Measurements from ENCODE around the gene ARFGEF3.
A peak's percentile ranks its signal among the peaks of the same experiment; 100 is the strongest.

Gene ARFGEF3

GRCh38 chr6:138371452-138371711 is 209.6 kb downstream of the ARFGEF3 start:
- Histone ChIP-seq H3K27ac (ENCODE audit: extremely low read depth, low read depth, low read length) (no peak overlapping the region), H3K9me3 (ENCODE audit: control insufficient read depth, insufficient read depth, low read depth, low read length) (no peaks in the 10 kb centered on the region), H3K36me3 (ENCODE audit: control insufficient read depth in 2 of 2, insufficient read depth in 1 of 2, low read length in 2 of 2) (no peaks in the 10 kb centered on the region), H3K4me1 (ENCODE audit: control insufficient read depth, insufficient read depth, low read length) (peaks cover 6% of the 10 kb centered on the region), H3K4me3 (ENCODE audit: low read depth, low read length) (no peak overlapping the region)
- TF ChIP-seq ZNF280C (tag by site-specific recombination; IDR thresholded peaks at IDR 0.05), result no peak
- no peak for TF ChIP-seq ZNF24 (tag by site-specific recombination; IDR thresholded peaks at IDR 0.05)
- no peak for TF ChIP-seq ZNF561 (tag by site-specific recombination; IDR thresholded peaks at IDR 0.05; ENCODE audit: borderline replicate concordance)
- no peak for TF ChIP-seq ZNF664 (tag by site-specific recombination; IDR thresholded peaks at IDR 0.05)
- TF ChIP-seq TSHZ1 (tag by site-specific recombination; IDR thresholded peaks at IDR 0.05; ENCODE audit: borderline replicate concordance), result no peak
- TF ChIP-seq ZNF629 (tag by site-specific recombination; IDR thresholded peaks at IDR 0.05), result no peak
- TF ChIP-seq ZNF768 (tag by site-specific recombination; IDR thresholded peaks at IDR 0.05), result no peak
- TF ChIP-seq ZNF223 (tag by site-specific recombination; IDR thresholded peaks at IDR 0.05), result no peak
- no peak for TF ChIP-seq SP7 (tag by site-specific recombination; IDR thresholded peaks at IDR 0.05)
- TF ChIP-seq ZXDB (tag by site-specific recombination; IDR thresholded peaks at IDR 0.05), result no peak
- ChIA-PET CTCF (interaction anchor here (0.6 to 1.2 kb wide), 4 partner anchors 28 to 427 kb away, joined by 3 read pairs; partner anchors contain the start of gene HEBP2), POLR2A (interaction anchor here (0.7 kb wide), 1 partner anchor 53 kb away, joined by 5 read pairs; no protein-coding TSS in a partner anchor)

GRCh38 chr6:138371720-138372119 is 210.0 kb downstream of the ARFGEF3 start:
- POLR2A ChIA-PET, result no interaction called here
- CTCF ChIA-PET, result interaction anchor here (0.6 to 1.1 kb wide), 5 partner anchors 22 to 427 kb away, joined by 3 read pairs; no protein-coding TSS in a partner anchor
- H3K4me3 ChIP-seq (ENCODE audit: low read depth, low read length), result no peak overlapping the region
- no peak overlapping the region for H3K27ac ChIP-seq (ENCODE audit: extremely low read depth, low read depth, low read length)
- no peaks in the 10 kb centered on the region for H3K9me3 ChIP-seq (ENCODE audit: control insufficient read depth, insufficient read depth, low read depth, low read length)
- TF ChIP-seq BCL6B (tag by site-specific recombination; IDR thresholded peaks at IDR 0.05) (no peak), ZNF10 (tag by site-specific recombination; IDR thresholded peaks at IDR 0.05) (peak; percentile 59; the same call in 1 of the 2 replicates)
- H3K4me1 ChIP-seq (ENCODE audit: control insufficient read depth, insufficient read depth, low read length), result peaks cover 6% of the 10 kb centered on the region
- H3K36me3 ChIP-seq (ENCODE audit: control insufficient read depth in 2 of 2, insufficient read depth in 1 of 2, low read length in 2 of 2), result no peaks in the 10 kb centered on the region

GRCh38 chr6:138372711-138373463 is 211.1 kb downstream of the ARFGEF3 start:
- TF ChIP-seq ZNF121 (tag by site-specific recombination; IDR thresholded peaks at IDR 0.05) (peak; percentile 71; the same call in 1 of the 2 replicates), ZNF221 (tag by site-specific recombination; IDR thresholded peaks at IDR 0.05; ENCODE audit: borderline replicate concordance) (no peak), ZBTB17 (tag by site-specific recombination; IDR thresholded peaks at IDR 0.05) (no peak)
- Histone ChIP-seq H3K4me3 (ENCODE audit: low read depth, low read length) (no peak overlapping the region), H3K4me1 (ENCODE audit: control insufficient read depth, insufficient read depth, low read length) (peaks cover 6% of the 10 kb centered on the region), H3K9me3 (ENCODE audit: control insufficient read depth, insufficient read depth, low read depth, low read length) (no peaks in the 10 kb centered on the region), H3K36me3 (ENCODE audit: control insufficient read depth in 2 of 2, insufficient read depth in 1 of 2, low read length in 2 of 2) (no peaks in the 10 kb centered on the region), H3K27ac (ENCODE audit: extremely low read depth, low read depth, low read length) (no peak overlapping the region)
- CTCF ChIA-PET, result interaction anchor here (0.6 to 1.2 kb wide), 10 partner anchors 13 to 729 kb away, joined by 3 to 8 read pairs (median 3); partner anchors contain the start of gene HEBP2
- POLR2A ChIA-PET, result no interaction called here
